Ramos (cell line): ENCODE results near the gene ABHD17B.

ENCODE experiments used
- in situ Hi-C: fragments of 300-500 bp; cut with MboI; formaldehyde crosslinking; loops from one replicate; pipeline ENCODE4 v1.14.3; 2022; ENCODE audit warnings: low sequenced_read_pairs; ENCODE audit not compliant: unreplicated experiment

The ABHD17B gene

GRCh38 chr9:71879644-71880174, 31.3 kb downstream of the ABHD17B start:
- in situ Hi-C loops = no loop called here

- in situ Hi-C loops = no loop called here
Observed at GRCh38 chr9:71878327-71879274, 32.4 kb downstream of the ABHD17B start.

- in situ Hi-C loops = no loop called here
Observed at GRCh38 chr9:71876829-71877228, 34.2 kb downstream of the ABHD17B start.

GRCh38 chr9:71876106-71876505, 34.9 kb downstream of the ABHD17B start:
- in situ Hi-C loops = no loop called here

- in situ Hi-C loops = no loop called here
Observed at GRCh38 chr9:71875345-71875744, 35.6 kb downstream of the ABHD17B start.

- in situ Hi-C loops = no loop called here
Observed at GRCh38 chr9:71863631-71864030, 47.4 kb downstream of the ABHD17B start.

- in situ Hi-C loops = no loop called here
Observed at GRCh38 chr9:71861618-71862017, 49.4 kb downstream of the ABHD17B start.

GRCh38 chr9:71859939-71860338, 51.1 kb downstream of the ABHD17B start:
- in situ Hi-C loops = no loop called here

- in situ Hi-C loops = no loop called here
Observed at GRCh38 chr9:71858812-71859211, 52.2 kb downstream of the ABHD17B start.

GRCh38 chr9:71858102-71858798, 52.7 kb downstream of the ABHD17B start:
- in situ Hi-C loops = no loop called here

- in situ Hi-C loops = no loop called here
Observed at GRCh38 chr9:71857159-71857558, 53.8 kb downstream of the ABHD17B start.

- in situ Hi-C loops = no loop called here
Observed at GRCh38 chr9:71854811-71855210, 56.2 kb downstream of the ABHD17B start.

GRCh38 chr9:71853084-71853483, 57.9 kb downstream of the ABHD17B start:
- in situ Hi-C loops = no loop called here

- in situ Hi-C loops = no loop called here
Observed at GRCh38 chr9:71850996-71851395, 60.0 kb downstream of the ABHD17B start.

GRCh38 chr9:71847892-71848291, 63.1 kb downstream of the ABHD17B start:
- in situ Hi-C loops = no loop called here

- in situ Hi-C loops = no loop called here
Observed at GRCh38 chr9:71844808-71845207, 66.2 kb downstream of the ABHD17B start.

GRCh38 chr9:71839668-71840067, 71.3 kb downstream of the ABHD17B start:
- in situ Hi-C loops = no loop called here

GRCh38 chr9:71835596-71835995, 75.4 kb downstream of the ABHD17B start:
- in situ Hi-C loops = no loop called here

- in situ Hi-C loops = no loop called here
Observed at GRCh38 chr9:71830929-71831328, 80.1 kb downstream of the ABHD17B start.

GRCh38 chr9:71830153-71830552, 80.8 kb downstream of the ABHD17B start:
- in situ Hi-C loops = no loop called here

- in situ Hi-C loops = no loop called here
Observed at GRCh38 chr9:71826279-71826678, 84.7 kb downstream of the ABHD17B start.
